H1 (cell line): Measurements from ENCODE around the gene SFR1. TPM values are rescaled to one million over a fixed set of nuclear protein-coding genes. Genes with fewer than 3 reads are reported as not detected.

Experiments
- BACH1 ChIP-seq: IDR thresholded peaks from 2 replicates; pipeline ENCODE4 v1.6.1; 2012; ENCODE audit warnings: low read length, improper control_type of control experiment
- HDAC2 ChIP-seq, 2 experiments: fragments of 300-600 bp in 1 of 2; sonication (generic) in 1 of 2; IDR thresholded peaks; 2 replicates each; pipeline ENCODE4 v1.6.1; 2011 to 2012; ENCODE audit warnings: low read depth in 2 of 2, low read length in 2 of 2, mild to moderate bottlenecking in 2 of 2, moderate library complexity in 2 of 2, borderline replicate concordance in 1 of 2, inconsistent platforms in 1 of 2
- PHF8 ChIP-seq: fragments of 200-600 bp; sonication (generic); conservative IDR thresholded peaks from 2 replicates; pipeline ENCODE4 v1.7.1; 2012; ENCODE audit warnings: low read depth, mild to moderate bottlenecking, inconsistent platforms, low read length, moderate library complexity
- TAF1 ChIP-seq: IDR thresholded peaks from 2 replicates; pipeline ENCODE4 v1.6.1; 2011; ENCODE audit warnings: mild to moderate bottlenecking, low read depth, low read length
- polyA plus RNA-seq, 7 experiments: library from polyadenylated mRNA; depleted of rRNA in 3 of 7; stranded (reverse) in 5 of 7; unstranded in 2 of 7; fragments of >200 nt in 5 of 7; fragments of 200-250 nt in 2 of 7; gene quantifications; 1 replicate in 5 of 7; 2 replicates in 1 of 7; 4 replicates in 1 of 7; pipeline versions ENCODE4 v1.2.1 to v1.2.3, GENCODE V29; 2011 to 2013; ENCODE audit warnings: missing spikeins in 2 of 7, mixed read lengths in 2 of 7
- total RNA-seq: library from RNA; stranded (reverse); fragmentation: NEBNext Ultra II Directional; extraction: Animal tissue kit (Norgen Biotek cat#: 25700); gene quantifications from 2 replicates; pipeline ENCODE4 v1.2.1, GENCODE V29; 2021
- TF ChIP-seq, protein P1 (sequence below): IDR thresholded peaks from 2 replicates; pipeline ENCODE4 v1.6.1; 2011; ENCODE audit warnings: low read length, improper control_type of control experiment

The SFR1 gene
- total and polyA plus RNA-seq, 2 of the 8 experiments (the other 6 are each of a cell fraction or from before 2014, with no cell fraction given) = 3.4 to 7.7 TPM

DNA sequence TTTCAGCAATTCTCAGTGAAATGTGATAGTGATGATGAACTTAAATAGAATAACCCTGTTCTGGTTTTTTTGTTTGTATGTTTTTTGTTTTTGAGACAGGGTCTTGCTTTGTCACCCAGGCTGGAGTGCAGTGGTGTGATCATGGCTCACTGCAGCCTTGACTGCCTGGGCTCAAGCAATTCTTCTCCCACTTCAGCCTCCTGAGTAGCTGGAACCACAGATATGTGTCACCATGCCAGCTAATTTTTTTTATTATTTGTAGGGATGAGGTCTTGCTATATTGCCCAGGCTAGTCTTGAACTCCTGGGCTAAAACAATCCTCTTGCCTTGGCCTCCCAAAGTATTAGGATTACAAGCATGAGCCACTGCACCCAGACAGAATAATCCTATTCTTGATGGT lies 22.0 kb upstream of the SFR1 start (continued):
- TF ChIP-seq, protein P1, sequence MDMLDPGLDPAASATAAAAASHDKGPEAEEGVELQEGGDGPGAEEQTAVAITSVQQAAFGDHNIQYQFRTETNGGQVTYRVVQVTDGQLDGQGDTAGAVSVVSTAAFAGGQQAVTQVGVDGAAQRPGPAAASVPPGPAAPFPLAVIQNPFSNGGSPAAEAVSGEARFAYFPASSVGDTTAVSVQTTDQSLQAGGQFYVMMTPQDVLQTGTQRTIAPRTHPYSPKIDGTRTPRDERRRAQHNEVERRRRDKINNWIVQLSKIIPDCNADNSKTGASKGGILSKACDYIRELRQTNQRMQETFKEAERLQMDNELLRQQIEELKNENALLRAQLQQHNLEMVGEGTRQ = no peak
- no peak for TF ChIP-seq TAF1
- TF ChIP-seq BACH1 = no peak
- no peak for TF ChIP-seq HDAC2 (IDR thresholded peaks at IDR 0.05; ENCODE audit: borderline replicate concordance in 1 of 2, low read depth in 2 of 2, low read length in 2 of 2)
- TF ChIP-seq PHF8 = no peak
